Measurements from ENCODE around the gene BABAM2. TPM values are rescaled to one million over a fixed set of nuclear protein-coding genes. Genes with fewer than 3 reads are reported as not detected.

The BABAM2 gene
- total and polyA plus RNA-seq, 2 experiments from 2014 or later = 28.8 to 43.6 TPM

DNA sequence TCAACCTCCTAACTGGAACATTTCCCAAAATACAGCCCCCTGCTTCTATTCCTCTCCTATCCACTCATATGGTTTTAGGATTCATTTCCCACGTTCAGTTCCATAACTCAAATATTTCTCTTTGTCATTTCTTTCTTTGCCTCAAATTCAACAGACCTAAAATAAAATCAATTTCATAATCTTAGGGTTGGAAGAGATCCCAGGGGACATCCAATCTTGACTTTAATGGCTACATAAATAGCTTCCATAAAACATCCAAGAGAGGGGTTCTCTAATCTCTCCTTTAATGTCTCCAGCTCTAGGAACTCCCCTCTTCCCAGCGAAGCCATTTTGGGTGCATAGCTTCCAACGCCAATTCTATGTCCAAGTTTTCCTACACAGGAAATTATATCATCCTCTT, 34.1 kb upstream of the BABAM2 start:
- Histone ChIP-seq H3K4me2 (no peak overlapping the region), H3K9me3 (ENCODE audit: low read depth) (peaks cover 4% of the 10 kb centered on the region), H3K27ac (no peak overlapping the region), H4K20me1 (ENCODE audit: insufficient read depth, poor library complexity, severe bottlenecking) (no peaks in the 10 kb centered on the region), H3K4me1 (ENCODE audit: insufficient read depth) (peaks cover 4% of the 10 kb centered on the region), H3K36me3 (replicated peaks; ENCODE audit: insufficient read depth, low read depth) (no peaks in the 10 kb centered on the region), H3K4me3 (no peak overlapping the region), H3K9me2 (replicated peaks; ENCODE audit: insufficient read depth) (no peaks in the 10 kb centered on the region), H3K79me2 (no peaks in the 10 kb centered on the region), H3K27me3 (no peaks in the 10 kb centered on the region), H2AFZ (no peak overlapping the region)
- TF ChIP-seq EZH2 (IDR thresholded peaks at IDR 0.05; ENCODE audit: borderline replicate concordance) (no peak), EZH2phosphoT487 (IDR thresholded peaks at IDR 0.05; ENCODE audit: low read depth, severe bottlenecking, unreplicated experiment) (no peak)
- TF ChIP-seq, protein P1, sequence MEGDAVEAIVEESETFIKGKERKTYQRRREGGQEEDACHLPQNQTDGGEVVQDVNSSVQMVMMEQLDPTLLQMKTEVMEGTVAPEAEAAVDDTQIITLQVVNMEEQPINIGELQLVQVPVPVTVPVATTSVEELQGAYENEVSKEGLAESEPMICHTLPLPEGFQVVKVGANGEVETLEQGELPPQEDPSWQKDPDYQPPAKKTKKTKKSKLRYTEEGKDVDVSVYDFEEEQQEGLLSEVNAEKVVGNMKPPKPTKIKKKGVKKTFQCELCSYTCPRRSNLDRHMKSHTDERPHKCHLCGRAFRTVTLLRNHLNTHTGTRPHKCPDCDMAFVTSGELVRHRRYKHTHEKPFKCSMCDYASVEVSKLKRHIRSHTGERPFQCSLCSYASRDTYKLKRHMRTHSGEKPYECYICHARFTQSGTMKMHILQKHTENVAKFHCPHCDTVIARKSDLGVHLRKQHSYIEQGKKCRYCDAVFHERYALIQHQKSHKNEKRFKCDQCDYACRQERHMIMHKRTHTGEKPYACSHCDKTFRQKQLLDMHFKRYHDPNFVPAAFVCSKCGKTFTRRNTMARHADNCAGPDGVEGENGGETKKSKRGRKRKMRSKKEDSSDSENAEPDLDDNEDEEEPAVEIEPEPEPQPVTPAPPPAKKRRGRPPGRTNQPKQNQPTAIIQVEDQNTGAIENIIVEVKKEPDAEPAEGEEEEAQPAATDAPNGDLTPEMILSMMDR (IDR thresholded peaks at IDR 0.05; ENCODE audit: poor library complexity) = no peak
- DNase-seq (ENCODE audit: low spot score) = no peak
- 78% methylated on average over 3 of the region's 3 CpGs for WGBS (ENCODE audit: low lambda C conversion rate, missing lambda C conversion rate)

DNA sequence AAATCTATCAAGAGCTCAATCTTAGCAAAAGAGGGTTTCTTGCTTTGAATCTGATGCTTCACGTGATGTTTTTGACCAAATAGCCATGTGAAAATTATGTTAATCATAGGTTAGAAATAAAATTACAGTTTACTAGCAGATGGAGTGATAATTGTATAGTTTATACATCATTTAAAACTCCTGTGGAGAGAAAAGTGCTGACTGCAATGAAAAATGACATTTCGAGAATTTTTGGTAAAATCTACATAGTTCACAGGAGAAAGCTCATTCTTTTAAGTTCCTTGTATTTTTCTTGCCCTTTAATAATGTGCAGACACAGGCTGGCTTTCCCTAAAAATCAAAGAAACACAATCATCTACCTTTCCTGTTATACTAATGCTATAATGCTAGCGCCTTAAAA, 33.6 kb upstream of the BABAM2 start:
- Histone ChIP-seq H4K20me1 (ENCODE audit: insufficient read depth, poor library complexity, severe bottlenecking) (no peaks in the 10 kb centered on the region), H3K27ac (no peak overlapping the region), H3K9me2 (replicated peaks; ENCODE audit: insufficient read depth) (no peaks in the 10 kb centered on the region), H2AFZ (no peak overlapping the region), H3K4me3 (no peak overlapping the region), H3K79me2 (no peaks in the 10 kb centered on the region), H3K36me3 (replicated peaks; ENCODE audit: insufficient read depth, low read depth) (no peaks in the 10 kb centered on the region), H3K9me3 (ENCODE audit: low read depth) (peaks cover 4% of the 10 kb centered on the region), H3K4me1 (ENCODE audit: insufficient read depth) (peaks cover 4% of the 10 kb centered on the region), H3K27me3 (no peaks in the 10 kb centered on the region), H3K4me2 (no peak overlapping the region)
- 94% methylated on average over 3 of the region's 3 CpGs for WGBS (ENCODE audit: low lambda C conversion rate, missing lambda C conversion rate)
- DNase-seq (ENCODE audit: low spot score) = no peak
- TF ChIP-seq, protein P1 (IDR thresholded peaks at IDR 0.05; ENCODE audit: poor library complexity) = no peak
- TF ChIP-seq EZH2 (IDR thresholded peaks at IDR 0.05; ENCODE audit: borderline replicate concordance) = no peak
- TF ChIP-seq EZH2phosphoT487 (IDR thresholded peaks at IDR 0.05; ENCODE audit: low read depth, severe bottlenecking, unreplicated experiment) = no peak

DNA sequence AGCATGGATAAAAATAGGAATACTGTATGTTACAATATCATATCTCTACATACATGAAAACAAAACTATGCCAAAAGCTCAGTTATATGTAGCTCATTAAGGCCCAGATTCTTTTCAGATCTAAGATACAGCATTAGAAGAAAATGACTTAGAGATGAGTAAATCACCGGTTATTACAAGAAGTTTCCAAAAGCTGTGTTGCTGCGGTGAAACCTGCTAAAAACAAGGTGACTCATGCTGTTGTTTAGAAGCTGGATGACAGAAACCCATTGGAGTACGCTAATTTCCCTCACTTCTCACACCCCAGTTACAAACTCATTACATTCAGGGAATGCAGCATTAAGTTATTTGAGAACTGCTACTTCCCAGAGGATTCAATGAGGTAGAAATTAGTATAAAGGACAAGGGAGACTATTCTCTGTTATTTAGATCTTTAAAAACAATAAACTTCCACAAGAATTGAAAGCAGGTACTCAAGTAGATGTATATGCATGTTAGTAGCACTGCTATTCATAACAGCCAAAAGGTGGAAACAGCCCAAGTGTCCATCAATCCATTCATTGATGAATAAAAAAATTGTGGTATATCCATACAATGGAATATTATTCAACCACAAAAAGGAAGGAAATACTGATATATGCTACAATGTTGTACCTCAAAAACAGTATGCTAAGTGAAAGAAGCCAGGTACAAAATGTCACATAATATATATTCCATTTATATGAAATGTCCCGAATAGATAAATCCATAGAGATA, 32.9 kb upstream of the BABAM2 start:
- no peak overlapping the region for H3K27ac ChIP-seq
- peaks cover 4% of the 10 kb centered on the region for H3K9me3 ChIP-seq (ENCODE audit: low read depth)
- H3K9me2 ChIP-seq (replicated peaks; ENCODE audit: insufficient read depth) = no peaks in the 10 kb centered on the region
- no peaks in the 10 kb centered on the region for H4K20me1 ChIP-seq (ENCODE audit: insufficient read depth, poor library complexity, severe bottlenecking)
- no peak for DNase-seq (ENCODE audit: low spot score)
- no peaks in the 10 kb centered on the region for H3K27me3 ChIP-seq
- H3K79me2 ChIP-seq = no peaks in the 10 kb centered on the region
- H3K4me1 ChIP-seq (ENCODE audit: insufficient read depth) = peaks cover 4% of the 10 kb centered on the region
- WGBS (ENCODE audit: low lambda C conversion rate, missing lambda C conversion rate) = 96% methylated on average over 4 of the region's 4 CpGs
- H2AFZ ChIP-seq = no peak overlapping the region
- no peak overlapping the region for H3K4me3 ChIP-seq
- no peaks in the 10 kb centered on the region for H3K36me3 ChIP-seq (replicated peaks; ENCODE audit: insufficient read depth, low read depth)
- H3K4me2 ChIP-seq = no peak overlapping the region
- TF ChIP-seq EZH2phosphoT487 (IDR thresholded peaks at IDR 0.05; ENCODE audit: low read depth, severe bottlenecking, unreplicated experiment) (no peak), EZH2 (IDR thresholded peaks at IDR 0.05; ENCODE audit: borderline replicate concordance) (no peak)
- TF ChIP-seq, protein P1 (IDR thresholded peaks at IDR 0.05; ENCODE audit: poor library complexity) = no peak

All from hepatocyte (in vitro differentiated cells).